Gastrocnemius medialis (tissue), 4 donors: ENCODE results near the gene ERICH3.

Experiments
- CTCF ChIP-seq, 5 experiments: fragments of 450-650 bp in 3 of 5; fragments of 200-600 bp in 2 of 5; sonication (generic) in 2 of 5; IDR thresholded peaks in 4 of 5; conservative IDR thresholded peaks in 1 of 5; 1 replicate in 4 of 5; 2 replicates in 1 of 5; pipeline ENCODE4 v1.5.1; 2016 to 2019; ENCODE audit warnings: antibody characterized with exemption in 5 of 5, mild to moderate bottlenecking in 3 of 5, moderate library complexity in 3 of 5
- POLR2A ChIP-seq, 2 donors: fragments of 450-650 bp; IDR thresholded peaks; one replicate each; pipeline ENCODE4 v1.6.1; 2017; ENCODE audit warnings: antibody characterized with exemption in 2 of 2, mild to moderate bottlenecking in 2 of 2, moderate library complexity in 2 of 2

DNA sequence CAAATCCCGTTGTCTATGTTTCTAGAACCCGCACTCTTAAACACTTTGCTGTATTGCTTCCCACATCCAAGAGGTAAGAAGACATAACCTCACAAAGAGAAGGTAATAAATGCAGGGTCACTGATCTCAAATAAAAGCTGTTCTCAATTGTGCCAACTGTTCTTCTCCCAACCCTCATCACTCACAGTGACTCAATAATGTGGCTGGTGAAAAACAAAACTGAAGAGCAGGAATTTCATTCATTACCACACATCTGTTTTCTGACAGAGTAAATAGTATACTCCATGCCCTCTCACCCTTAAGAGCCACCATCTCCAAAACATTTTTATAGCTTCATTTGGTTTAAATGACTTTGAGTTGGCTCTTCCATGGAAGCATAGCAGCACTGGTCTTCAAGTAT lies 6.2 kb upstream of the ERICH3 start:
- TF ChIP-seq POLR2A (IDR thresholded peaks at IDR 0.05) (no peak), CTCF (IDR thresholded peaks at IDR 0.05 in 4 of 5, conservative IDR thresholded peaks at IDR 0.05 in 1 of 5) (no peak)
